Measurements from ENCODE around the gene SIPA1L3.
A peak's percentile ranks its signal among the peaks of the same experiment; 100 is the strongest.

SIPA1L3 gene

DNA sequence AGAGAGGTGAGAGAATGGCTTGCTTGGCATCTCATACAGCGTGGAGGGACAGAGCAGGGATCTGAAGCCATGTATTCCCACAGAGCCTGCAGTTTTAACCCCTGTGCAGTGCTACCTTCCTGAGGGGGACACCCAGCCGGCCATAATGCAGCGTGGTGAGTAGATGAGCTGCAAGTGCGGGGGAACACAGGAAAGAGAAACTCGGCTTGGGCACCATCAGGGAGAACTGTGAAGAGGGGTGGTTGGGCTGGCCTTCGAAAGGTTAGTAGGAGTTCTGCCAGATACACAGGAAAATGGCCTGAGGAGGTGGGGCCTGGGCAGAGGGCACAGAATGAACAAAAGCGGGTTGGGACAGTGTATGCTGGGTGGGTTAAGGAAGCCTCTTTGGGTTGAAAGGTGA lies 88.3 kb downstream of the SIPA1L3 start:
- DNase-seq (ENCODE audit: low read depth in 2 of 3, low spot score in 1 of 3) = no peak

DNA sequence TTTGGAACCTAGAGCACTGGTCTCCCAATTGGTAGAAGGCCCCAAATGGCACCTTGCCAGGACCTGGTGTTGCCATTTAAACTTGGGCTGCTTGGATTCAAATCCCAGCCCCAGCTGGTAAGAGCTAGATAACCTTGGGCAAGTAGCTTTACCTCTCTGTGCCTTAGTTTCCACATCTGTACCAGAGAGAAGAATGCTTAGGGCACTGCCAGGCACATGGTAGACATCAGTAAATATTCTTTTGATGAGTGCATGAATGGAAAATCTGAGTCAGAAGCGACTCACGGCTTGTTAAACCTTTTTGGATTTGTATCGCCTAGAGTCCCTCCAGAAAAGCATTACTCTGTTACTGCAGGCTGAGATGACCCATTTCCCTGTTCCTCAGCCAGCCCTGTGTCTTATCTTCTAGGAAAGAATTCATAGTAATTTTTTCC lies 90.9 kb downstream of the SIPA1L3 start:
- DNase-seq (ENCODE audit: low read depth in 2 of 3, low spot score in 1 of 3) = peak in 1 of 3 donors; percentile 34

DNA sequence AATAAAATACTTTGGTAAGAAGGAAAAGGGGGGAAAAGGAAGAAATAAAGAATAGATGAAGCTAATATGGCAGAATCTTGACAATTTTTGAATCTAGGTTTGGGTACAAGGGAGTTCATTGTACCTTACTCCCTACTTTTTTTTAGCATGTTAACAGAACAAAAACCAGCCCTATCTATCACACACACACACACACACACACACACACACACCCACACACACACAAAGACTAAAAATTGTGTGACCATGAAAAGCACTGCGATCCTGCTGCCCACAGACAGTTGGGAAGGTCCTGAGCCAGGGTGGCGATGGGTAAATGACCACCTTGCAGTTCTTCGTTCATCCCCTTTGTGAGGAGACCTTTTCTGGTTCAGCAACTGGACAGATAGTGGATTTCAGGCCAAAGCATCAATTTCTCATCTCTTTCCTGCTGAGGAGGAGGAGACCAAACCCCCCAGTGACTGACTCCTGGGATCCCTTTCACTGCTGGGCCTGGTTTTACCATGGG lies 91.8 kb downstream of the SIPA1L3 start:
- no peak for DNase-seq (ENCODE audit: low read depth in 2 of 3, low spot score in 1 of 3)

DNA sequence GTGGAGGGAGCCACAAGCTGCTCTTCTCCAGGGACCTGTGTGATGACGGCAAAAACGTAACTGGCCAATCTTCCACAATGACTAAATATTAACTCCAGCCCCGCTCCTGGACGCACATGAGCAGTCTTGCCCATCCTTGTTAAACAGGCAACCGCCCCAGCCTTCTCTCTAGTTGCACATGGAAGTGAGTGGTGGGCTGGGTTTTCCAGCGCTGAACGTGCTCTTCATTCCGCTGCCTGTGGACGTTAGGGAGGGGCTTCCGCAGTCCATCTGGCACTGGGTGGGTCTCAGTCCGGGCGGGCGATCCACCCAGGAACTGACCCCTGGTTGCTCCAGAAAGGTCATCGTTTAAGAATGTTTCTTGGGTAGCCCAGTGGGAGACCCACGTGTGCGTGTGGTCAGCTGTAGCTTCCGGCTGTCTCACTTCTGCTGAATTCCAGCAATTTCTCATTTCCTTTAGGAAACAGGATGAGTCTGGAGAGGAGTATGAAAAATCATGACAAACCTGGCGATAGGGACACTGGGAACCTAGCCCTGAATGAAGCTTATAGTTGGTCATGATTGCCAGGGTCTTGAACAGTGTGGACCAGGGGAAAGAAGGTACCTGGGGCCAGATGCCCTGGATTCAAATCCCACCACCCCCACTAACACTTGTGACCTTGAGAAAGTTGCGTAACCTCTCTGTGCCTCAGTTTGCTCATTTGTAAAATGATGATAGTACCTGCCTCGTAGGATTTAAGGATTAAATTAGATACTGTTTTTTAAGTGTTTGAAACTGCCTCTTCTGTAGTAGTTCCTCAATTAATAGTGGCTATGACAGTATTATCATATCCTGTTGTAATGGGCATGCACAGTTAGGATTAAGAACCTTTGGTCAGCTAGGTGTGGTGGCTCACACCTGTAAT lies 92.6 kb downstream of the SIPA1L3 start:
- DNase-seq (ENCODE audit: low read depth in 2 of 3, low spot score in 1 of 3) = no peak

DNA sequence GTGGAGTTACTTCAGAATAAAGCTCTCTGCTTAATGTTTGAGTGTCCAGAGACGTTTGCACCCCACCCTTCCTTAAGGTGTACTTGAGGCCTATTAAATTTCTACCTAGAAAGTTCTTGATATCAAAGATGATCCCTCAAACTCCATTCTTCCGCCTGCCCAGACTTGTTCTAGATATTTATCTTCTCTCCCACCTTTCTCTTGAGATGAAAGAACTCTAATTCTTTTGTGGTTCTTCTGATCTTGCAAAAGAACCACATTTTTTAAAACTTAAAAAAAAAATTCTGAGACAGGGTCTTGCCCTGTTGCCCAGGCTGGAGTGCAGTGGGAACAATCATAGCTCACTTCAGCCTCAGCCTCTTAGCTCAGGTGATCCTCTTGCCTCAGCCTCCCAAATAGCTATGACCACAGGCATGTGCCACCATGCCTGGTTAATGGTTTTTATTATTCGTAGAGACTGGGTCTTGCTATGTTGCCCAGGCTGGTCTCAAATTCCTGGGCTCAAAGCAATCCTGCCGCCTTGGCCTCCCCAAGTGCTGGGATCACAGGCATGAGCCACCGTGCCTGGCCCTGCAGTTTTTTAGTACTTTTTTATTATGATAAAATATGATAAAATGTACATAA lies 94.3 kb downstream of the SIPA1L3 start:
- DNase-seq (ENCODE audit: low read depth in 2 of 3, low spot score in 1 of 3) = no peak

DNA sequence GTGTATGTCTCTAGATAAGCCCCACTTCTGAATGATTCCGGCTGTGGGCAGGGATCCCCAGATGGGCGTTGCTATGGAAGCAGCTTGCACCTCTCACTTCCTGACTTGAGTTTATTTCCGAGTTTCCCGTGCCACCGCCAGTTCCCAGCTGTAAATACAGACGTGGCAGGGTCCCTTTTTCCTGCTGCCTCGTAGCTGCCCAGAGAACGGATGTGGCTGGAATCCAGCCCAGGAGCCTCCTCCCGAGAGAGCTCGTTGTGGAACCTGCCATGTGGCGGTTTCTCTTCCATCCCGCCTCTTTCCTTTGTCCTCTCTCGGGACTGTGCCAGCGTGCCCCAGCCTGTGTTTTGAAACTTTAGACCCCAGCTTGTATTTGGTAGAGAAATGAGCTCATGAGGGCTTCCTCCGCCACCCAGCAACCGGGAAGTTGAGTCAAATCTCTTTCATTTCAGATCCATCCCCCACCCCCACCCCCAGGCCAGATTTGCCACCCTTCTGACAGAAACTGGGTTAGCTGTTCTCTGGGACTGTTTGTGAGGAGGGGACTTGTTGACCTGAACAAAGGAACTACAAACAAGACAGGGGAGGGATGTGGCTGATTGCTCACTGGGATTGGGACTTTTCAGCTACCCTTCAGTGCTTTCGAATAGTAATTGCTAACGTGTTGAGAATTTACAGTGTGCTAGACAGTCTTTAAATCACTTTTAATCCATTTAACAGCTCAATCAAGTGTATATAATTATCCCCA lies 96.6 kb downstream of the SIPA1L3 start:
- DNase-seq (ENCODE audit: low read depth in 2 of 3, low spot score in 1 of 3) = peak; percentile 23 to 33 (median 30)

DNA sequence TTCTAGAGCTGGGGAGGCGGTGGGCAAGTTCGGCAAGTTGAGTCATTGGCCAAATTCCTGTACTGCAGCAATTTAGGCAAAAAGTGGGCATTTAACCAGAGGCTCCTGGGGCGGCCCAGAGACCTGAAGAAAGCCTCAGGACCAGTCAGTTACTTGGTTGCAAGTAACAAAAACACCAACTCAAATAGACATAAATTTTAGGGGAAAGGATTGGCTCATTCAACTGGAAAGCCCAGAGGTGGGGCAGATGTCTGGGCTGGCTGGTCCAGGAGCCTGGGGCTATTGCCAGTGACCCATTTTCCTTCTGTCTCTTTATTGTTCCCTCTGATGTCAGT lies 97.1 kb downstream of the SIPA1L3 start:
- no peak for DNase-seq (ENCODE audit: low read depth in 2 of 3, low spot score in 1 of 3)

DNA sequence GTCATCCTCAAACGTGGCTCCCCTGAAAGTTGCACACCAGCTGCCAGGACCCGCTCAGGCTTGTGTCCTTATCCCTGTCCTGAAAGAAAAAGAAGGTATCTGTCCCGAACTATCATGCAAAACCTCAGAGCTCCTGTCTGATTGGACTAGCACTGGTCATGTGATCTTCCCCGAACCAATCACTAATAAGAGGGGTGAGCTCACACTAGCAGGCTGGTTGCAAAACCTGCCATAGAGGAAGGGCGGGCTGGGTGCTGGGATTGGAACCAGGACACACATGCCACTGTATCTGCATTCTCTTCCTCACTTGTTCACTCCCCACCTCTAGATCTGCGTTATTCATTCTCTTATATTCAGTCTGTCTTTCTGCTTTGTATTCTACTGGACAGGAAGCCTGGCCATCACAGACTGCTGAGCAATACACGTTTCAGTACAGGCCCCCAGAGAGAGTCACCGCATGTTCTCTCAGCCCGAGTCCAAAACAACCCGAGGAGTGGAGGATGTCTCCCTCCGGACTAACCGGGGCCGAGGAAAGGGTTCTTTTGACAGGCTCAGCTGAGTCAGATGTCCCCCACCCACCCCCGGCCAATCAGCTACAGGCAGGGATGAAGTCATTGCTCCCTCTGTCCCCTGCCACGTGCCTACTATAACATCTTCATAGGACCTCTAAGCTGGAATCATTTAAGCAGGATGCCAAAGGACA lies 97.7 kb downstream of the SIPA1L3 start:
- no peak for DNase-seq (ENCODE audit: low read depth in 2 of 3, low spot score in 1 of 3)

DNA sequence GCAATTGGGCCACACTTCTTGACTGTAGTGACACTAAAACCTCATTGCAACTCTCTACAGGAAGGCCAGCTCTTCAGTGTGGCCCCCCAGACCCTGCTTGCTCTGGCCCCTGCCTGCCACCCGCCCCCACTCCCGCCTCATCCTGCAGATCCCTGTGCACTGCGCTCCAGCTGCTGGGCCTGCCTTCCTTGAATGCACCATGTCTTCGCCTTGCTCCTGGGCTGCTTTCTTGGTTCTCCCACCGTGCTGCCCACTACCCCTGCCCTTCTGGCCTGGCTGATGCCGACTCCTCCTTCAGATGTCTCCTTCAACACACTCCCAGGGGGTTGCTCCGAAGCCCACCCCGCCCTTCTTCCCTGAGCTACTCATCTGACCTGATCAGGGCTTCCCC lies 98.2 kb downstream of the SIPA1L3 start:
- no peak for DNase-seq (ENCODE audit: low read depth in 2 of 3, low spot score in 1 of 3)

DNA sequence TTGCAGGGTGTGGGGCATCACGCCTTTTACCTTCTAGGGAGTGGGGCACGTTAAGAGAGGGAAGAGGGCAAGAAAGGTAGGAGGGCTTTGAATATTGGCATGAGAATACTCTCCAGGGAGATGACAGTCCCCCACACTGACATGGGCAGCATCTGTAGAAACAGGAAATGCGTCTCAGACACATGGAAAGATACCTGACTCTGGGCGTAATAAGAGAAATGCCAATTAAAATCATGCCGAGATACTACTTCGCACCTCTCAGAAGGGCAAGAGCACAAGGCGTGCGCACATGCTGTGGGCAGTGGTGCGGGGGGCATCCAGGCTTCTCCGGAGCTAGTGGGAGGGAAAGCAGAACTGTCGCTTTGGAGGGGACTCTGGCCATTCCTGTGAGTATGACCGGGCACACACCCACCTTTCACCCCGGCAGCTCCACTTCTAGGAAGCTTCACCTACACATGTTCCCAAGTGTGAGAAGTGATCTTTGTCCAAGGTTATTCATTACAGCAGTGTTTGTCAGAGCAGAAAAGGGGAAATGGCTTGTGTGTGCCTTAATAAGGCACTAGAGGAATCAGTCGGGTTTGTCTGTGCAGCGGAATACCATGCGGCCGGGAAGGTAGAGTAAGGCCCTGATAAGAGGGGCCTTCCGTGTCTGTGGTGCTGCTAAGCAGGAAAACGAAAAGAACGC lies 99.5 kb downstream of the SIPA1L3 start:
- DNase-seq (ENCODE audit: low read depth in 2 of 3, low spot score in 1 of 3) = no peak

DNA sequence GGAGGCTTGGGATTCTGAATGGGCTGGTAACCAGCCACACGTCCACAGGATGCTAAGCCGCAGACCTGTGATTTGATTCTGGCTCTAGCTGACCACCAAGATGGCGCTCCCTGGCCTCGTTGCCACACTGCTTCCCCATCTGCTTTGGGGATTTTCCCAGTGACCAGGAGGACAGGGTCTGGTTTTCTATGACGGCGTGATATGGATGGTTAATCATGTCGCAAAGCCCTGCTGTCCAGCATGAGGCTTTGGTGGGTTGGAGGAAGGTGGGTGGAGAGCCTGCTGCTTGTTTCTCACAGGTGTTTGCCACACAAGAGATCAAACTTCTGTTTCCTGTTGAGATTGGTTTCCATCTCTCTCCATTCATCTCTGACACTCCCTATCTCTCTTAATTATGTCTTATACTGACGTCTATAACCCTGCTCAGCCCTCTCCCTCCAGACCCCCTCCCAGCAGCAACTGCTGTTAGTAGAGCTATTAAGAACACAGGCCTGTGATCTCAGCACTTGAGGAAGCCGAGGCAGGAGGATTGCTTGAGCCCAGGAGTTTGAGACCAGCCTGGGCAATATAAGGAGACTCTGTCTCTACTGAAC lies 102.7 kb downstream of the SIPA1L3 start:
- DNase-seq (ENCODE audit: low read depth in 2 of 3, low spot score in 1 of 3) = no peak

DNA sequence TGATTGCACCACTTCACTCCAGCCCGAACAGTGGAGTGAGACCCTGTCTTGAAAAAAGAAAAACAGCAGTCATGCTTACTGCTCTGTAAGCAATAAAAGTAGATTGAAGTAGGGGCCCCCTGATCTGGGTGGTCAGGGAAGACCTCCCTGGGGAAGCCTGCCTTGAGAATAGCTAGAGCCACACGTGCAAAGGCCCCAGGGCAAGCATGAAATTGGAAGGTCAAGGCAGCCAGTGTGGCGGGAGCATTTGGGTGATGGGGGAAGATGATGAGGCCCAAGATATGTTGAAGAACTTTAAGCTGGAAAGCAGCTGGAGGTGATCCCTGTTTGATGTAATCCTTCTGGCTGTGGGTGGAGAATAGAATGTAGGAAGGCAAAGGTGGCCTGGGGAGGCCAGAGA lies 104.4 kb downstream of the SIPA1L3 start:
- DNase-seq (ENCODE audit: low read depth in 2 of 3, low spot score in 1 of 3) = no peak

DNA sequence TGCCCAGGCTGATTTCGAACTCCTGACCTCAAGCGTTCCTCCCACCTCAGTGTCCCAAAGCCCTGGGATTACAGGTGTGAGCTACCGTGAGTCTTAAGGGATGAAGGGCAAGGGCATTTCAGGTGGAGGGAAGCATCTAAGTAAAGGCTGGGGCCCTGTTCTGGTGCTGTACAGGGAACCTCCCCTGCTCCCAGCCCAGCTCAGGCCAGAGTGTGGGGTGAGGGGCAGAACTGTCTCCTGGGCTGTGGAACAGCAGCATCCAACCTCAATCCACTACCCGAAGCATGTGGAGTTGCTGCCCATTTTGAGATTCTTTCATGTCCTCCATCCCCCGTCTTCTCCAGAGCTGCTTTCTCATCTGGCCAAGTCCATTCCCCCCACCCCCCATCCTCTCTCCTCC lies 105.3 kb downstream of the SIPA1L3 start:
- no peak for DNase-seq (ENCODE audit: low read depth in 2 of 3, low spot score in 1 of 3)

DNA sequence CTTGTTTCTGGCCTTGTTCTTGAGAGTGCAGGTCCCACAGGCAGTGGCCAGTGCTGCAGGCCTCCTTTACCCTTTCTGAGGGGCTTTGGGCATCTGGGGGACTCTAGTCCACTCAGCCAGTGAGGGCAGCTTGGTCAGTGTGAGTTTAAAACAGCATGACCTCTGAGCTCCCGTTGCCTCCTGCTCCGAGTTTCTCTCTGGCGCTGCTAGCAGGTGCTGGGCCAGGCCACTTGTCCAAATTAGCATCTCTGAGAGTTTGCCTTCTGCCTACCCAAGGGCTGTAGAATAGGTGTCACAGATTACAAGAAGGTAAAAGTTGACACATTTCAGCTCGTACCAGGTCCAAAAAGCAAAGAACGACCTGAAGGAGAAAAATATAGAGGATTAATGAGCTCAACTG lies 105.9 kb downstream of the SIPA1L3 start:
- DNase-seq (ENCODE audit: low read depth in 2 of 3, low spot score in 1 of 3) = no peak

DNA sequence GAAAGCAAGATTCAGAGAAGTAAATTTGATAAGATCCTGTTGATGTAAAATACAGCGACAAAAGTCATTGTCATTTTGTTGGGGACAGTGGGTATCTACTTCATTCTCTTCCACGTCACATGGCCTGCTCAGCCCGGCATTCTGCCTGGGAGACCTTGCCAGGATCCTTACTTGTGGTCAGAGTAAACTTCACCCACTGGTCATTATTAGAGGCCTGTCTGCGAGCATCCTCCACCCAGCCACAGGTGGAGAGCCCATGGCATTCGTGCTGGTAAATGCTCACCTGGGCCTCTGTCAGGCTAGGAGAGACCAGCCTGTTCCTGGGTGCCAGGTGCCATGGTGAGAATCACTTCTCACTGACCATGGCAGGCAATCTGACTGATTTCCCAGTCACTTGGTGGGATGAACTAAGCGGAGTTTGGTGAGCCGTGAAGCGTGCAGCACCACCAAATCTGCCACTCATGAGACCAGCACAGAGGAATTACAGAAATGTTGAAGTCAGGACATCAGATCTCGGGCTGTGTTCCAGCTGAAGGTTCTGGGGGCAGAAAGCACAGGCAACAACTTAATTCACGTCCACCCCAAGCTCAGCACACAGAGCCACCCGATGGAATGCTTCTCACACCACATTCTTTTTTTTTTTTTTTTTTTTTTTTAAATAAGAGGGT lies 107.0 kb downstream of the SIPA1L3 start:
- no peak for DNase-seq (ENCODE audit: low read depth in 2 of 3, low spot score in 1 of 3)

DNA sequence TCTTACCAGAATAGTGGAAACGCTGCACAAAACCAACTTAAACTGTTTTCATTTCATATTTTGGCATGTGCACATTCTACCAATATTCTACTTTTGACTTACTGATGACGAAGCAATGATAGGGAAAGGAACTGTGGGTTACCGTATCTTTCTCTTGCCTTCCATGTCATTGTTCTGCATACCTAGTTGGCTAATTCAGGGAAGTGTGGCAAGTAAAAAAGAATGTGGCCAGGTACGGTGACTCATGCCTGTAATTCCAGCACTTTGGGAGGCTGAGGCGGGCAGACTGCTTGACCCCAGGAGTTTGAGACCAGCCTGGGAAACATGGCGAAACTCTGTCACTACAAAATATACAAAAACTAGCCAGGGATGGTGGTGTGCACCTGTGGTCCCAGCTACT lies 108.2 kb downstream of the SIPA1L3 start:
- no peak for DNase-seq (ENCODE audit: low read depth in 2 of 3, low spot score in 1 of 3)

DNA sequence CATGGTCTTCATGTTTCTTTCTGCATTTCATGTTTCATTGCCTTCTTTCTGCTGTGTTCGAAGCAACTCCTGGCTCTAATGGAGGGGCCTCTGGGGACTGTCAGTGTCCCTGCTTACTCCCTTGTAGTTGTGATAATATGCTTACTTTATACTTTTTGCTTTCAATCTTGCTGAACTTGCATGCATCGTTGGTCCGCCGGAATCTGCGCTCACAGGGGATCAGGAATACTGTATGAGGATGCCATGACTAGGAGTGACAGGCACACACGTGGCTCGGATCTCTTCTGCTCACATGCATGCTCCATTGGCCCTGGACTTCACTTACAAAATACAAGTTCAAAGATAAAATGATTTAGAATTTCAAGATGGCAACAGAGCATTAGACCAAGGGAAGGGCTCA lies 108.8 kb downstream of the SIPA1L3 start:
- no peak for DNase-seq (ENCODE audit: low read depth in 2 of 3, low spot score in 1 of 3)

DNA sequence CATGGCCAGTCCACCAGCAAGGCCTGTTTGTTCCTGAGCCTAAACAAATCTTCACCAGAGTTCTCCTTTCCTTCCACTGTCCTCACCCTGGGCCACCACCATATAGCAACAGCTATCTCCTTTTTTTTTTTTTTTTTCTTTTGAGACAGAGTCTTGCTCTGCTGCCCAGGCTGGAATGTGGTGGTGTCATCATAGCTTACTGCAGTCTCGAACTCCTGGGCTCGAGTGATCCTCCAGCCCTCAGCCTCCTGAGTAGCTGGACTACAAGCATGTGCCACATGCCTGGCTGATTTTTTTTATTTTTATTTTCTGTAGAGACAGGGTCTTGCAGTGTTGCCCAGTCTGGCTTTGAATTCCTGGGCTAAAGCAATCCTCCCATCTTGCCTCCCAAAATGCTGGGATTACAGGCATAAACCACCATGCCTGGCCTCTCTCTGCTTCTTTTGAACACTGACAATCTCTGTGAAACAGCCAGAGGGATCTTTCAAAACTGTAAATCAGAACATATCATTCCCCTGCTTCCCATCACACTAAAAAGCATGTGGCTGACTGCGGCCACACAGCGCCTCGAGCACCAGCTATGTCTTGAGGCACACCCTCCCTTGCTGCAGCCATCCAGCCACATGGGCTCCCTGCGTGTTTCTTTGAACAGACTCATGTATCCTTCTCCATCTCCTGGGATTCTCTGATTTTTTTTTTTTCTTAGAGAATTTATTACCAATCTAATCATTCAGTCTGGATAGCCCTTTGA lies 110.6 kb downstream of the SIPA1L3 start:
- DNase-seq (ENCODE audit: low read depth in 2 of 3, low spot score in 1 of 3) = no peak
